ENCODE data around the gene C1orf115. TPM values are rescaled to one million over a fixed set of nuclear protein-coding genes. Genes with fewer than 3 reads are reported as not detected.

Gene C1orf115
- total RNA-seq, 1 donor from 2014 or later: 5.5 TPM

Other genes starting within 250 kb of the C1orf115 start
- gene MARK1, start 162.2 kb upstream of the C1orf115 start, total RNA-seq: 22.0 TPM
- 22.1 TPM for gene MTARC2, start 58.0 kb downstream of the C1orf115 start, total RNA-seq
- 12.8 TPM for gene MTARC1, start 96.5 kb downstream of the C1orf115 start, total RNA-seq
- gene HLX, start 189.1 kb downstream of the C1orf115 start, total RNA-seq: 8.1 TPM

All from cardiac septum (tissue), 1 donor.